HepG2 (cell line): ENCODE results near the gene URGCP.

ENCODE experiments used
- GLI4 ChIP-seq: sonication (generic); formaldehyde crosslinking; IDR thresholded peaks from 2 replicates; pipeline ENCODE4 v1.5.1; 2020; ENCODE audit warnings: missing genetic modification reagents, mild to moderate bottlenecking, moderate library complexity, borderline replicate concordance
- YEATS2 ChIP-seq: sonication (generic); formaldehyde crosslinking; IDR thresholded peaks from 2 replicates; pipeline ENCODE4 v1.4.0; 2020; ENCODE audit warnings: missing genetic modification reagents, borderline replicate concordance
- ZNF580 ChIP-seq: IDR thresholded peaks from 2 replicates; pipeline ENCODE4 v1.6.1; 2016; ENCODE audit warnings: low read depth, borderline replicate concordance
- TF ChIP-seq, protein P1 (sequence below): IDR thresholded peaks from 2 replicates; pipeline ENCODE4 v1.6.1; 2016; ENCODE audit warnings: low read depth

- TF ChIP-seq ZNF580 (CRISPR knock-in tag), result no peak
- TF ChIP-seq YEATS2 (CRISPR knock-in tag), result no peak
- no peak for TF ChIP-seq GLI4 (CRISPR knock-in tag)
- TF ChIP-seq, protein P1, sequence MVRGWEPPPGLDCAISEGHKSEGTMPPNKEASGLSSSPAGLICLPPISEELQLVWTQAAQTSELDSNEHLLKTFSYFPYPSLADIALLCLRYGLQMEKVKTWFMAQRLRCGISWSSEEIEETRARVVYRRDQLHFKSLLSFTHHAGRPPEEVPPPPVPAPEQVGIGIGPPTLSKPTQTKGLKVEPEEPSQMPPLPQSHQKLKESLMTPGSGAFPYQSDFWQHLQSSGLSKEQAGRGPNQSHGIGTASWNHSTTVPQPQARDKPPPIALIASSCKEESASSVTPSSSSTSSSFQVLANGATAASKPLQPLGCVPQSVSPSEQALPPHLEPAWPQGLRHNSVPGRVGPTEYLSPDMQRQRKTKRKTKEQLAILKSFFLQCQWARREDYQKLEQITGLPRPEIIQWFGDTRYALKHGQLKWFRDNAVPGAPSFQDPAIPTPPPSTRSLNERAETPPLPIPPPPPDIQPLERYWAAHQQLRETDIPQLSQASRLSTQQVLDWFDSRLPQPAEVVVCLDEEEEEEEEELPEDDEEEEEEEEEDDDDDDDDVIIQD (CRISPR knock-in tag), result no peak
Measured at GRCh38 chr7:43937444-43937843, 31.0 kb upstream of the URGCP start.
